Brain microvascular endothelial cell (primary cell): ENCODE data around the gene EPHX1.
"Not testable (repeated sequence)": the region's sequence is repeated elsewhere in the genome, so short reads cannot be mapped to it uniquely, and the experiment has no call there.

Experiments
- DNase-seq: peaks from one replicate; pipeline ENCODE4 v3.0.0-alpha.2; 2020
- H3K27ac ChIP-seq: fragments of 250-450 bp; sonication (Bioruptor Pico); 2 replicates; pipeline ENCODE4 v1.5.1; 2020; ENCODE audit warnings: mild to moderate bottlenecking, moderate library complexity
- H3K27me3 ChIP-seq: fragments of 250-450 bp; sonication (Bioruptor Pico); replicated peaks from 2 replicates; pipeline ENCODE4 v1.5.1; 2020; ENCODE audit warnings: mild to moderate bottlenecking
- H3K36me3 ChIP-seq: fragments of 250-450 bp; sonication (Bioruptor Pico); replicated peaks from 2 replicates; pipeline ENCODE4 v1.5.1; 2020; ENCODE audit warnings: mild to moderate bottlenecking
- H3K4me3 ChIP-seq: 2 replicates; pipeline ENCODE4 v1.5.1; 2011; ENCODE audit warnings: low read depth, mild to moderate bottlenecking, control low read depth, low read length, moderate library complexity
- CTCF ChIP-seq: IDR thresholded peaks from 2 replicates; pipeline ENCODE4 v1.5.1; 2011; ENCODE audit warnings: low read depth, mild to moderate bottlenecking, moderate library complexity, low read length, control low read depth, inconsistent platforms; ENCODE audit errors: missing control alignments
- in situ Hi-C: cut with HindIII; loops from 2 replicates; pipeline ENCODE4 v1.10.0; 2017; ENCODE audit warnings: low sequenced_read_pairs, low pct_ligation_motif_present

EPHX1 gene

GRCh38 chr1:225811622-225812487 is 1.9 kb downstream of the EPHX1 start:
- peak; percentile 66 for TF ChIP-seq CTCF
- H3K4me3 ChIP-seq: no peak overlapping the region
- no peak overlapping the region for H3K27ac ChIP-seq
- DNase-seq: no peak
- H3K27me3 ChIP-seq: no peaks in the 10 kb centered on the region
- H3K36me3 ChIP-seq: no peaks in the 10 kb centered on the region
- in situ Hi-C loops: loop anchor here (25.0 kb wide), 1 partner anchor 175 kb away; the partner anchor contains the start of gene SDE2

- in situ Hi-C loops: loop anchor here (25.0 kb wide), 1 partner anchor 175 kb away; the partner anchor contains the start of gene SDE2
- no peak for TF ChIP-seq CTCF
- Histone ChIP-seq H3K36me3 (no peaks in the 10 kb centered on the region), H3K4me3 (no peak overlapping the region), H3K27ac (no peak overlapping the region), H3K27me3 (no peaks in the 10 kb centered on the region)
- DNase-seq: no peak
These were observed 2.7 kb downstream of the EPHX1 start for GRCh38 chr1:225812488-225813213.

- in situ Hi-C loops: loop anchor here (25.0 kb wide), 1 partner anchor 174 kb away; the partner anchor contains the start of gene SDE2
- no peak for TF ChIP-seq CTCF
- Histone ChIP-seq H3K27ac (no peak overlapping the region), H3K4me3 (peak overlapping the region; percentile 15), H3K27me3 (no peaks in the 10 kb centered on the region), H3K36me3 (no peaks in the 10 kb centered on the region)
- DNase-seq: peak; percentile 37
These were observed 3.5 kb downstream of the EPHX1 start for GRCh38 chr1:225813214-225813964.

- in situ Hi-C loops: loop anchor here (25.0 kb wide), 1 partner anchor 173 kb away; the partner anchor contains the start of gene SDE2
- H3K36me3 ChIP-seq: no peaks in the 10 kb centered on the region
- no peak for DNase-seq
- H3K4me3 ChIP-seq: no peak overlapping the region
- H3K27ac ChIP-seq: no peak overlapping the region
- TF ChIP-seq CTCF: no peak
- no peaks in the 10 kb centered on the region for H3K27me3 ChIP-seq
These were observed 4.5 kb downstream of the EPHX1 start for GRCh38 chr1:225814381-225814780.

- not testable (repeated sequence) for DNase-seq, H3K27me3 ChIP-seq, H3K27ac ChIP-seq, H3K36me3 ChIP-seq, H3K4me3 ChIP-seq
- in situ Hi-C loops: loop anchor here (25.0 kb wide), 1 partner anchor 172 kb away; the partner anchor contains the start of gene SDE2
These were observed 5.2 kb downstream of the EPHX1 start for GRCh38 chr1:225815090-225815489.
